Raji (cell line): Measurements from ENCODE around the gene BEST3.

Experiments used
- POLR2A ChIP-seq: IDR thresholded peaks from 2 replicates; pipeline ENCODE4 v1.6.1; 2011; ENCODE audit warnings: low read depth, low read length, control low read depth; ENCODE audit not compliant: insufficient read depth

The BEST3 gene

GRCh38 chr12:69698054-69698453, 1.0 kb downstream of the BEST3 start:
- no peak for TF ChIP-seq POLR2A

- no peak for TF ChIP-seq POLR2A
Measured at GRCh38 chr12:69694123-69694522, 5.0 kb downstream of the BEST3 start.

- no peak for TF ChIP-seq POLR2A
Measured at GRCh38 chr12:69689638-69690037, 9.5 kb downstream of the BEST3 start.

GRCh38 chr12:69688471-69689427, 10.4 kb downstream of the BEST3 start:
- TF ChIP-seq POLR2A, result no peak

- TF ChIP-seq POLR2A, result no peak
Measured at GRCh38 chr12:69688021-69688420, 11.1 kb downstream of the BEST3 start.

GRCh38 chr12:69687390-69687789, 11.7 kb downstream of the BEST3 start:
- no peak for TF ChIP-seq POLR2A

GRCh38 chr12:69686731-69687130, 12.4 kb downstream of the BEST3 start:
- no peak for TF ChIP-seq POLR2A

- no peak for TF ChIP-seq POLR2A
Measured at GRCh38 chr12:69685810-69686209, 13.3 kb downstream of the BEST3 start.

GRCh38 chr12:69684466-69684865, 14.6 kb downstream of the BEST3 start:
- TF ChIP-seq POLR2A, result no peak

- no peak for TF ChIP-seq POLR2A
Measured at GRCh38 chr12:69682110-69682755, 16.9 kb downstream of the BEST3 start.

GRCh38 chr12:69679119-69679518, 20.0 kb downstream of the BEST3 start:
- no peak for TF ChIP-seq POLR2A

GRCh38 chr12:69676257-69677012, 22.7 kb downstream of the BEST3 start:
- no peak for TF ChIP-seq POLR2A

GRCh38 chr12:69672195-69672594, 26.9 kb downstream of the BEST3 start:
- no peak for TF ChIP-seq POLR2A

- no peak for TF ChIP-seq POLR2A
Measured at GRCh38 chr12:69671597-69671996, 27.5 kb downstream of the BEST3 start.

GRCh38 chr12:69666798-69667197, 32.3 kb downstream of the BEST3 start:
- no peak for TF ChIP-seq POLR2A

- no peak for TF ChIP-seq POLR2A
Measured at GRCh38 chr12:69663726-69664125, 35.4 kb downstream of the BEST3 start.

- no peak for TF ChIP-seq POLR2A
Measured at GRCh38 chr12:69662764-69663163, 36.3 kb downstream of the BEST3 start.
